ENCODE measurements around the gene IGF1.

DNA sequence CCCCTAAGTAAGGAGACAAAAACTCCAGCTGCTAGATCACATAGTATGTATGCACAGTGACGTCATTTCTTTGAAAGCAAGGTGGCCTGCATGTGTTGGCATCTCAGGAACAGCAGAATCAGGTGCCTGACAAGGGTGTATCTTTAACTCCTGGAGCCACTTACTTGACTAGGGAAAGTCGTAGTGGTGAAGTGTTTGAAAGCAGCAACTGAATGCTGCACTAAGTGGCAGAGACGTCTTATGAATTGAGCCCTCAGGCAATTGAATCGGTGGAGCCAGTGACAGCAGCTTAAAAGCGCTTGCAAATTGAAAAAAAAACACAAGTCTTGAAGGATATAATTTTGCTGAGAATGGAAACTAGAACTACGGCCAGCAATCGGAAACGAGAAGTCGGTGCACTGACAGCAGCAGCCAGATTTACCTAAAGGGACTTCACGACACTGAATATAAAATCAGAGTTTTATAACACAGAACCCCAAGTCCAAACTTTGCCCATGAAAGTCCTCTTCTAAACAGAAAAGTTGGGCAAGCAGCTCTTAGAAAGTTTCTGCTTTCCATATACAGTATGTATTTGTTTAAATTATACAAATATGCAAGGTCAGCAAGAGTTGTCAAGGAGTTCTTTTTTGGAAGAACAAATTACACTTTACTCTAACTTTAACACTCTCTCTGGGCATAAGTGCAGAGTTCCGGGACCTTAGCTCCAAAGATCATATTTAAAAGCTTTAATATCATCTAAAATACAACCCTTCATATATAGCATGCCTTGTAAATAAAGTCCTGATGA, 1.1 kb downstream of the IGF1 start:
- TF ChIP-seq POLR2A (IDR thresholded peaks at IDR 0.05): no peak
- TF ChIP-seq, protein P1, sequence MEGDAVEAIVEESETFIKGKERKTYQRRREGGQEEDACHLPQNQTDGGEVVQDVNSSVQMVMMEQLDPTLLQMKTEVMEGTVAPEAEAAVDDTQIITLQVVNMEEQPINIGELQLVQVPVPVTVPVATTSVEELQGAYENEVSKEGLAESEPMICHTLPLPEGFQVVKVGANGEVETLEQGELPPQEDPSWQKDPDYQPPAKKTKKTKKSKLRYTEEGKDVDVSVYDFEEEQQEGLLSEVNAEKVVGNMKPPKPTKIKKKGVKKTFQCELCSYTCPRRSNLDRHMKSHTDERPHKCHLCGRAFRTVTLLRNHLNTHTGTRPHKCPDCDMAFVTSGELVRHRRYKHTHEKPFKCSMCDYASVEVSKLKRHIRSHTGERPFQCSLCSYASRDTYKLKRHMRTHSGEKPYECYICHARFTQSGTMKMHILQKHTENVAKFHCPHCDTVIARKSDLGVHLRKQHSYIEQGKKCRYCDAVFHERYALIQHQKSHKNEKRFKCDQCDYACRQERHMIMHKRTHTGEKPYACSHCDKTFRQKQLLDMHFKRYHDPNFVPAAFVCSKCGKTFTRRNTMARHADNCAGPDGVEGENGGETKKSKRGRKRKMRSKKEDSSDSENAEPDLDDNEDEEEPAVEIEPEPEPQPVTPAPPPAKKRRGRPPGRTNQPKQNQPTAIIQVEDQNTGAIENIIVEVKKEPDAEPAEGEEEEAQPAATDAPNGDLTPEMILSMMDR (IDR thresholded peaks at IDR 0.05): no peak

Data from adrenal gland (tissue), 5 donors.